Occipital lobe (tissue), 2 donors: ENCODE data around the gene APOBEC2. TPM values are rescaled to one million over a fixed set of nuclear protein-coding genes. Genes with fewer than 3 reads are reported as not detected.
"Not testable (repeated sequence)": the region's sequence is repeated elsewhere in the genome, so short reads cannot be mapped to it uniquely, and the experiment has no call there.

Source experiments
- DNase-seq: peaks from one replicate; lab custom pipeline; 2025; lab: John Stamatoyannopoulos, UW
- total RNA-seq: library from RNA; depleted of rRNA; stranded (reverse); fragments of >200 nt; gene quantifications from one replicate; pipeline ENCODE4 v1.2.3, GENCODE V29; 2014

APOBEC2 gene
- 0.62 TPM for total RNA-seq

DNA sequence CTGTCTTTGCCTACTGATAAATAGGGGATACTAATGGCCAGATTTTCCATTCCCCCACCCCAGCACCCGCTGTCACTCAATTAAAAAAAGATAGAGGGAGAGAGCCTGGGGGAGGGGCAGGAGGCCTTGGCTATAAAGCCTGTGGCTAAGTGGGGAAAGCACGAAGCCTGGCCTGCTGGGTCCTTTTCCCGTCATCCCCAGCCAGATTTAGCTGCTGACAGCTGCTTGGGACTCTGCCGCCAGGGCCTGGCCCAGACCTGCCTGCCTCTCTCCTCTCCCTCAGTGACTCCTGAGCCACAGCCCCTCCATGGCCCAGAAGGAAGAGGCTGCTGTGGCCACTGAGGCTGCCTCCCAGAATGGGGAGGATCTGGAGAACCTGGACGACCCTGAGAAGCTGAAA, at the start of gene APOBEC2:
Gene APOBEC2 (plus strand): TSS at position 162 of the 400 bp plus-strand sequence. CDS start 146 bp downstream, at position 308.
- no peak for DNase-seq

DNA sequence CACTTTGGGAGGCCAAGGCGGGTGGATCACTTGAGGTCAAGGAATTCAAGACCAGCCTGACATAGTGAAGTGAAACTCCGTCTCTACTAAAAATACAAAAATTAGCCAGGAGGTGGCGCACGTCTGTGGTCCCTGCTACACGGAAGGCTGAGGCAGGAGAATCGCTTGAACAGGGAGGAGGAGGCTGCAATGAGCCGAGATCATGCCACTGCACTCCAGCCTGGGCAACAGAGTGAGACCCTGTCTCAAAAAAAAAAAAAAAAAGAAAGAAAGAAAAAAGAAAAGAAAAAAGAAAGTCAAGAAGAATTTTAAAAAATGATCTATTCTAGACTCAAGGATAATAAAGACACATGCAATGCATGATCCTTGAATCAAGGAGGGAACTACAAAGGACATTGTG, 46.8 kb upstream of the APOBEC2 start:
- not testable (repeated sequence) for DNase-seq

DNA sequence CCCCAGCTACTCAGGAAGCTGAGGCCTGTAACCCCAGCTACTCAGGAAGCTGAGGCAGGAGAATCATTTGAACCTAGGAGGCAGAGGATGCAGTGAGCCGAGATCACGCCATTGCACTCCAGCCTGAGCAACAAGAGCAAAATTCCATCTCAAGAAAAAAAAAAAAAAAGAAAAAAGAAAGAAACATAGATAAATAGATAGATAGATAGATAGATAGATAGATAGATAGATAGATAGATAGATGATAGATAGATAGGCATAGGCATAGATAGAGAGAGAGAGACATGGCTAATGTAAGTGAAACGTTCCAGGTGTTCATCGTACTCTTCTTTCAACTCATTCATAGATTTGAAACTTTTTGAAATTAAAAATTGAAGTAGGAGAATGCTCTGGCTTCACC, 46.0 kb upstream of the APOBEC2 start:
- DNase-seq = not testable (repeated sequence)

DNA sequence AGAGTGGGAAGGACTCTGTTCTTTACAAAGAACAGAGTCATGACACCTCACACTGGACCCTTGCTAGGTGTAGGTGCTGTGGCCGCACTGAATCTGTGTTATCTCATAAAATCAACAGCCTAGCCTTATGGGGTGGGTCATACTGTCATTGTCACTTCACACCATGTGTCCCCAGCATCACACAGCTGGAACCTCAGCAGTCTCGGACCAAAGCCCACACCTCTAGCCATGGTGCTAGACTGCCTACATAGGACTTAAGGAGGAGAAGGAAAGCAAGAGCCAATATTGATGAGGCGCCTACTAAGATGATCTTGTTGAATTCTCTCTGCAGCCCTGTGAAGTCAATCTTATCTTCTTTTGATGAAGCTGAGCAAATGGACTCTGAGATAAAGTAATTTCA, 45.0 kb upstream of the APOBEC2 start:
- no peak for DNase-seq

DNA sequence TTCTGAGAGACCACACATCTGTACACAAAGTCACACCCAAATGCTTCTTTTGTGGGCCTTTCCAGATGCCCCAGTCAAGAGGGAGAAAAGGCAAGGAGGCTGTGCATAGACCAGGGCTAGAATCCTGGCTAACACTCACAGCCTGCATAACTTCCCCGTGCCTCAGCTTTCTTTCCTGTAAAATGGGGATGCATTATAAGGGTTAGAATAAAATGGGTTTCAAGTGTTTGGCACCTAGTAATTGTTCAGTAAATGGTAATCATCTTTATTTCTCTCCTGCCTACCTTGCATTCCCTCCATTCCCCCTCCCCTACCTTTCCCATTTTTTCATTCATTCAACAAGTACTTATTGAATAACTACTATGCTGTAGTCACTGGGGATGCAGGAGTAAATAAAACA, 43.3 kb upstream of the APOBEC2 start:
- DNase-seq = no peak

DNA sequence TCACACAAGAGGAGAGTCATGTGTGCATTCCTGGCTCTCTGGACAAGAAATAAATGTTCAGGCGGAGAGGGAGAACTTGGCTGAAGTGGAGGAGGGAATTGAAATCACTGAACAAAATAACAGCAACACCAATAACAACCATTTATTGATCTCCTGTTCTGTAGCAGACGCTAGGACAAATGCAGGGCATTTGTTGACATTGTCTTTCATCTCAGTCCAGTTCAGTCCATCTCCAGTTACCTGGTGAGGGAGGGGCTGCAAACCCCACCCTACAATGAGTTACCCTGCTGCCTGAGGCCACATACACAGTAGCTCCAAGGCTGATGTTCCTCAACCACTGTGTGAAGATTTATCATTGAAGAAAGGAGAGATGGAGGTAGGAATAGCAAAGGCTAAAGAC, 41.3 kb upstream of the APOBEC2 start:
- no peak for DNase-seq

DNA sequence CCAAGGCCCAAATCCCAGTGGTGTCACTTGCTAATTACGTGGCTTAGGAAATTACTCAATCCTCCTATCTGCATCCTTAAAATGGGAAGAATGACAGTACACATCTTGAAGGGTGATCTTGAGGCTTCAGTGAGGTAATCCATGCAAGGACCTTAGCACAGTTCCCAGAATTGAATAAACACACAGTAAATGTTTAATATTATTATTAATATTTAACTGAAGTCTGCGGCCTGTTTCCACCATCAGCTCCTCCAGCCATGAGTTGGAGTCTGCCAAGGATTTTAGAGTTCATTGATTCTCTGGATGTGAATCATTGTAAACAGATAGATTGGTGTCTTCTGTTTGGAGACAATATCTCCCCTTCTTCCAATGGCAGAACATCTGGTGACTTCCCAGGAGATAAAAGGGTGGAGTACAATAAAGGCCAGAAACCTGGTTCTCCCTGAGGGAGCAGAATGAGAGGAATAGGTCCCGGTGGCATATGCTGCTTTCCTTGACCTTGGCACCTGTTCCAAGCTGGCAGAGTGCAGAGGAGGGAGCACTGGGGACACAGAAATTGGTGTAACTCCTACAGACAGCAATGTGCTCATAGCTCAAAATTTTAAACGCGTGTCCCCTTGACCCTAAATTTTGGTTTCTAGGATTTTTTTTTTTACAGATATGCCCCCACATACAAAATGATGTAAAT, 39.4 kb upstream of the APOBEC2 start:
- no peak for DNase-seq

DNA sequence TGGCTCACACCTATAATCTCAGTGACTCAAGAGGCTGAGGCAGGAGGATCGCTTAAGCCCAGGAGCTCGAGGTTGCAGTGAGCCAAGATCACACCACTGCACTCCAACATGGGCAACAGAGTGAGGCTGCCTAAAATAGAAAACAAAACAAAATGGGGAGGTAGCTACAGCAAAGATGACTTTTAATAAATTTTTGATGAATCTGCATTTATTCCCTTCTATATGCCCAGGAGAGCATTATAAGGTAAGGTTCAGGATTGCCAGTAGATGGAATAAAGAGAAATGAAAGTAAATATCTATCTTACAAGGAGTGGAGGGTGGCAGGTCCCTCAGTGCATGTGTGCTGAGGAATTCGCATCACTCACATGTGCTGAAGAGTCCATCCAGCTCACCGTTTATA, 38.2 kb upstream of the APOBEC2 start:
- DNase-seq = no peak

DNA sequence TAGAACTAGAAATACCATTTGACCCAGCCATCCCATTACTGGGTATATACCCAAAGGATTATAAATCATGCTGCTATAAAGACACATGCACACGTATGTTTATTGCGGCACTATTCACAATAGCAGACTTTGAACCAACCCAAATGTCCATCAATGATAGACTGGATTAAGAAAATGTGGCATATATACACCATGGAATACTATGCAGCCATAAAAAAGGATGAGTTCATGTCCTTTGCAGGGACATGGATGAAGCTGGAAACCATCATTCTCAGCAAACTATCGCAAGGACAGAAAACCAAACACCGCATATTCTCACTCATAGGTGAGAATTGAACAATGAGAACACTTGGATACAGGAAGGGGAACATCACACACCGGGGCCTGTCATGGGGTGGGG, 37.1 kb upstream of the APOBEC2 start:
- DNase-seq = not testable (repeated sequence)

DNA sequence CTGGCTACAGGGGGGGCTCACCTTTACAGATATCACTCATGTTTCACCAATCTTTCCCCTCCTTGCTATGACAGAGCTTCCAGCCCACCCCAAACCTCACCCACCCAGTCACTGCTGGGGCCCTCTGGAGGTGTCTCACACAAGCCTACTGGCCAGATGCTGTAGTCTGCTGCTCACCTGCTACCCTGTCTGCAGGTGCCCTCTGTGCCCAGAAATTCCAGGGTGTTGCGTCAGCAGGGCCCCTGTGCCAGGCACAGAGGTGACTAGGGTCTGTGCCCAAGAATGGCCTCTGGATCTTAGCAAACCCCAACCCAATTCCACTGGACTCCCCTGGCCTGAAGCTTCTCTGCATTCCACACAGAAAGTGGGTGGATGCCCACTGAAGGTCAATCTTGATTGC, 35.3 kb upstream of the APOBEC2 start:
- DNase-seq = no peak

DNA sequence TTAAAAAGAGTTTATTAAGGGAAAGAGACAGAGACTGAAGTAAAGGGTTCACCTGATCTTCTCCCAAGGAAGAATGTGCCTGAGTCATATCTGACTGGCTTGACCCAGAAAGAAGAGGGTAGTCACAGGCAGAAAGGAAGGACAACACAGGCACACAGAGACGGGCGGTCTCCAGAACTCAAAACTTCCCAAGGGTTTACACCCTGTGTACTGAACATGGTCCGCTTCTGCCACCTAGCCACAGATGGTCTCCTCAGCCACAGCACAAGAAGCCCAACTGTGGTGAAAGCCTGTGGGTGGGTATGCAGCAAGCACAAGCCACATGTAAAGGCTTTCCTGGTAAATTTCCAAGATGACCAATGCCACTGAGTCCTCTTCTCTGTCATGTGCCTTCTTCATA, 31.2 kb upstream of the APOBEC2 start:
- DNase-seq = peak; percentile 48

DNA sequence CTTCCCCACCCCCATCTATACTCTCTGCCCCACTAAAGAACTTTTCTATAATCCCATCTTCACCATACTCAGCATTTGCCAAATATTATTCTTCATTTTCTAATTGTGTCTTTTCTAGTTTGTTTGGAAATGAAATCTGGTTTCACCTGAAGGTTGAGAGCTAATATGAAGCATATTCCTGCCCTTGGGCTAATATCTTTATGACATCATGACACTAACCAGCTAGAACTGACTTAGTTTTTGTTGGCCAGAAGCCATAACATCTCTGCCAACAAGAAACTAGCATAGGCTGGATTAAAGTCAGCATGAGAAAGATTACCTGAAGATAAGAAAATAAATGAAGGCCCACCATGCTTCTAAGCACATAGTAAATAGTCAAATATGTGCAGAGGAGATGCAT, 30.7 kb upstream of the APOBEC2 start:
- no peak for DNase-seq

DNA sequence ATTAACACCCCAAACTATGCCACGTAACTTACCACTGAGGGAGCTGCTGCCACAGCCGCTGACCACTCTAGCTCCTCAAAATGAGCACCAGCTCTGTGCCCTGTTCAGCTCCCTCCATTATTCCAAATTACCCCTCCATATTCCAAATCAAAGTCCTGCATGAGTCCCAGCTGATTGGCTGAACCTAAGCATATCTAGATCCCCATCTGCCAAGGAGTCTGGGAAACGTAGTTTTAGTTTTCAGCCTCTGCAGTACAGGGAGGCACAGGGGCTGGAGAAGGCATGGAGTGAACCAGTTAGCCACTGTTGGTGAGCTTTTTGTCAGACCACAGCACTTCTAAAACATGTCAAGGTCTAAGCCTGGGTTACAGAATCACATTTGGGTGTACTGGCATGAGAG, 29.9 kb upstream of the APOBEC2 start:
- DNase-seq = no peak

DNA sequence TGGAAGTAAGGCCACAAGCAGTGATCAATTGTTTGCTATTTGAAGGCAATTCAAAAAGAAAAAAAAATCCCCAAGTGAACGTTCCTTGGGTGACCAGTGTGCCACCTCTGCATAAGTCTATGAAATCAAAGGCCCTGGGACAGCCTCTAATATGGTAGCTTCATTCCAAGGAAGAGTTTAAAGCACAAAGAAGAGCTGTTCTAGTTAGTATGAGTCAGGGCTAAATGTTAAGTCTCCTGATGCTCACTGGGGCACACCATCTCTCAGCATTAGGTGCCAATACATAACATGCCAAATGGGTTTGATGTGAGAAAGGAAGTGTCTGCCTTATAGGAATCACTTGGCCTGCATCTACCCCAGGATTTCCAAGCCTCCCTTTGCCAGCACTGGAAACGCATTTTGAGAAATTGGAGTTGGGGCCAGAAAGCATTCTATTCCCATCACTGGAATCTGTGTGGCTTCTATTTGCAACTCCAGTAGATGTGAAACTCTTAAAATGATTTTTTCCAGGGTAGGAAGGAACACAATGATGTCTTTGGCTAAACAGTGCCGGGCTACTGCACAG, 27.0 kb upstream of the APOBEC2 start:
- DNase-seq = no peak

DNA sequence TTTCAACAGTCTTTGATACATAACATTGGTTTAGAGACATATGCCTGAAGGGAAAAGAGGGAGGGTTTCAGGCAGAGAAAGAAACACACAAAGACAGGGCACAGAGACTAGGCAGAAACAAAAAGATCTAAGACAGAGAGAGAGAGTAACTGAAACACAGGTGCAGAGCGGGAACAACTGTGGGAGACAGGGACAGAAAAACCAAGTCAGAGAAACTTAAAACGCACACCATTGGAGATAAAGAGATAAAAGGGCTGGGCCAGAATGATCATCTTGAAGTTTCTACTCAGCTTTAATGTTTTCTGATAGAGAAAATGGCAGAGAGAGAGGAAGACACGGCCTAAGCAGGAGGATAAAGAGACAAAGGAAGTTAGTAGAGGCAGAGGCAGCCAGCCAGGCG, 25.8 kb upstream of the APOBEC2 start:
- no peak for DNase-seq

DNA sequence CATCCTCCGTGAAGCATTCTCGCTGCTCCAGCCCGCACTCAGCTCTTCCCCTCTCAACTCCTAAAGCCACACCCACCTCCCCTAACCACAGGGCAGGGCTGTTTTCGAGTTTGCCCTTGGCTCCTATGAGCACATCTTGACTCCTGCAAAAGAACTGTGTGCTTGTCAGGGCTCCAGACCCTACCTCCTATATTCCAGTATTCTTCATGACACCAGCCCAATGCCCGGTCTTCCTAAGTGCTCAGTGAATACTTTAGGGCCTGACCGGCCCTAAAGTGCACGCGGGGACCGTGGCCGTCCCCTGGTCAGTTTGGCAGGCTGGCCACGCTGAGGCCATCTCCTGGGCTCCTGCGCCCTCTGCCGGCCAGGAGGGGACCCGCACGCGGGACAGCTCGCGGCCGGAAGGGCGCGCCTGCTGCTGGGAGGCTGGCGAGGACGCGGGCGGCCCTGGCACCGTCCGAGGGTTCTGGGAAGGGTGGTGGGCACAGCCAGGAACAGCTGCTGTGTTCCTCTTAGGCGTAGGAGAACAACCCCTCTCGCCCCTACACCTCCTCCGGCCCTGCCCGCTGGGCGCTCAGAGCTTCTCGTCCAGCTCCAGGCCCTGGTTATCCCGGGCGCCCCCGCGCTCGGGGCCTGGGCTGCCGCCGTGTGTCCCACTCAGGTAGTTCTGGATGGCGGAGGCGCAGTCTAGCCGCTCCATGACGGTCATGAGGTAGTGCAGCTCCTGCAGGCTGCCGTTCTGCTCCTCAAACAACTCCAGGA, 25.0 kb upstream of the APOBEC2 start:
- peak; percentile 70 for DNase-seq

DNA sequence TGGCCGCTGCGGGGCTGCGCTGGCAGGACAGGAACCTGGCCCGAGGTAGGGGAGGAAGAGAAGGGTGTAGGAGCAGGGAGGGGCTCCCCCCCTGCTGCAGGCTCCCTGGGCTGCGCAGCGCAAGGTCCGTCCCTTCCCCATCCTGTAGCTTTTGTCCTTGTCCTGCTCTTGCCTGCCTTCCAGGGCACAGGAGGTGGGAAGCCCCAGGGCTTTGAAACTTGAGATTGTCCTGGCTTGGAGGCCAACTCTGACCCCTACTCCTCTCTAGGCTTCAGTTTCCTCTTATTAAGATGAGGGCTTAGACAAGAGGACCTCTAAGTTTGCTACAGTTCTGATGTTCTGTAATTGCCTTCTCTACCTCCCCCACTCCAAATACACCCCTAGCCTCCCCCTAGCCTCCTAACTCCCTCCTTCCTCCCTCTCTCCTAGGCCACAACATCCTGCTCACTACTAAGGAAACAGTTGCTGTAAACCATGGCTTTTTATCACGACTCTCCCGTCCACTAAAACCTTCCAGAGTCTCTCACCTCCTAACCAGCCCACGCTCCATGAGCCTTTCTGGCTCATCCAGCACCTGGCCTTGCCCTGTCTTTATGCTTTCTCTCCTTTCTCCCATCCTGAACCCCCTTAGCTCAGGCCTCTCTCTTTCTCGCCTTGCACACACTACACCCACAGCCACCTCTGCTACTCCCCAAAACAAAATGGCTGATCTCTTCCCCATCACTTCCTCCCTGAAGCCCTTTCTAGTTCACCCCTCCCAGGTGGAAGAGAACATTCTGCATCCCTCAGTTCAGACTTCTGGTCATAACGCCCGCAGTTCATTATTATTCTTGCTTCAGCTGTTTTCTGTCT, 24.2 kb upstream of the APOBEC2 start:
- DNase-seq = no peak

DNA sequence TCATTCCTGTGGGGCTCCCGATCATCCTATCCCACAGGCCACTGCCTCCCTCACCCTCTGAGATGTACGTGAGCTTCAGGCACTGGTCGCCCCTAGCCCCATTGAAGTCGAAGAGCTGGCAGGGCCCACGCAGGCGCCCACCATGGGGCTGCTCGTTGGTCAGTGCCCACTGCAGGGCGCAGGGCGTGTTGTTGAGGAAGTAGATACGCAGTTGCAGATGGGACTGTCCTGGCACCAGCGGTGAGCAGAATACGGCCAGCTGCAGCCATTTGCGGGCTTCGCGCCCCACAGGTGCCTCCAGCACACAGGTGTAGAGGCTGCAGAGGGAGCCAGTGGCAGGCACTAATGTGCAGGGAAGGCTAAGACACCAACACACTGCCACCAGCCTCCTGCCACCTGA, 20.2 kb upstream of the APOBEC2 start:
- no peak for DNase-seq

DNA sequence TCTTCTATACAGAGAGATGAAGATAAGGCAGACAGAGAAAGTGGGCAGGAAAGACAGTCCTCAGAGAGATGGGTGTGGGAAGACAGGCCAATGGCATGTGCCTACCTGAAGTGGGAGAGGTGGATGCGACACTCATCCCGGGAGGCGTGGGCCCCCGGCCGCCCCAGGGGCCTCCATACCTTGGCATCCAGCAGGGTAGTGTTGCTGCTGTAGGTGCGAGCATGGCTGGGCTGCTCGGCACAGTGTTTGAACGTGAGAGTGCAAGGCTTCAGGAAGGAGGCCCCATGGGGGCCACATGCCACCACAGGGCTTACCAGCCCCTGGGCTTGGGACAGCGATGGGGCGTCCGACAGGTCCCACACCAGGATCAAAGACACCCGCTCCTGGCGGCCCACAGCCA, 19.2 kb upstream of the APOBEC2 start:
- DNase-seq = no peak

DNA sequence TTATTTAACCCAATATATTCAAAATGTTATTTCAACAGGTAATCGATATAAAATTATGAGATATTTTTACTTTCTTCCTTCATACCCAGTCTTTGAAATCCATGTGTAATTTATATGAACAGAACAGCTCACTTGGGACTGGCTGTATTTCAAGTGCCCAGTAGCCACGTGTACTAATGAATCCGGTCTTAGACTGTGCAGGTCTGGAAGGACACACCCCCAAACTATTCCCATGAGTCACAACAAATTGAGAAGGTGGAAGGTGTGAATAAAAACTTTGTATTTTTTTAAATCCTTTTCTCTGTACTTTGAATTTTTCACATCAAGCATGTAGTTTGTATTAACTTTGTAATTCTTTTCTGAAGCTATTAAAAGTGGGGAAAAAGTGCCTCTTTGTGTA, 16.8 kb upstream of the APOBEC2 start:
- no peak for DNase-seq

DNA sequence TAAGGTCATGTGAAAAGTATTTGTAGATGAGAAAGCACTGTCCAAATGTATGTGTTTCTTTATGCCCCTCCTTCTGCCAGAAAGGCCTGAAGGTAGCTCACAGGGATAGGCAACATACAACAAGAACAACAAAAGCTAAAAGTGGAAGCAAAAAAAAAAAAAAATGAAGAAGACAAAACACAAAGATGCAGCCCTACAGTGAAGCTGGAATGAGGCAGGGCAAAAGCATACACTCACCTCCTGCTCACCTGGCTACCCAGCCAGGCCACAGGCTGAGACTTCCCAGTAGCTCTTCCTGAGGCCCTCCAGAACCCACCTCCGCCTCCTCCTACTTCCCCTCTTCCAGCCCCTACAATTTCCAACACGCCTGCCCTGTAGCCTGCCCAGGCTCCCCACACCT, 16.4 kb upstream of the APOBEC2 start:
- DNase-seq = no peak
